Fibroblast of lung (primary cell): Measurements from ENCODE around the gene HBM. TPM values are rescaled to one million over a fixed set of nuclear protein-coding genes. Genes with fewer than 3 reads are reported as not detected.
A peak's percentile ranks its signal among the peaks of the same experiment; 100 is the strongest.
"Not testable (repeated sequence)": the region's sequence is repeated elsewhere in the genome, so short reads cannot be mapped to it uniquely, and the experiment has no call there.

ENCODE experiments used
- DNase-seq, 2 donors: peaks; one replicate each; pipeline versions ENCODE4 v3.0.0 to v3.0.0-alpha.2; 2010; ENCODE audit warnings: low read depth in 2 of 2
- H2AFZ ChIP-seq: 2 replicates; pipeline ENCODE4 v1.5.1; 2012; ENCODE audit warnings: low read length, control low read depth, inconsistent platforms
- H3K27ac ChIP-seq: 2 replicates; pipeline ENCODE4 v1.5.1; 2011; ENCODE audit warnings: low read length, control low read depth; ENCODE audit not compliant: insufficient read depth
- H3K27me3 ChIP-seq: 2 replicates; pipeline ENCODE4 v1.5.1; 2011; ENCODE audit warnings: mild to moderate bottlenecking, low read length; ENCODE audit not compliant: control insufficient read depth, insufficient read depth
- H3K36me3 ChIP-seq: 2 replicates; pipeline ENCODE4 v1.5.1; 2011; ENCODE audit warnings: low read length; ENCODE audit not compliant: control insufficient read depth, insufficient read depth
- H3K4me1 ChIP-seq: 2 replicates; pipeline ENCODE4 v1.5.1; 2011; ENCODE audit warnings: low read length; ENCODE audit not compliant: control insufficient read depth, insufficient read depth; ENCODE audit errors: extremely low read depth
- H3K4me2 ChIP-seq: 2 replicates; pipeline ENCODE4 v1.5.1; 2011; ENCODE audit warnings: low read length, control low read depth; ENCODE audit not compliant: insufficient read depth; ENCODE audit errors: extremely low read depth
- H3K4me3 ChIP-seq, 4 experiments: fragments of 200-600 bp in 1 of 4; sonication (generic) in 1 of 4; replicated peaks in 1 of 4; 2 replicates each; pipeline ENCODE4 v1.5.1; 2011 to 2016; ENCODE audit warnings: low read length in 4 of 4, low read depth in 3 of 4, mild to moderate bottlenecking in 3 of 4, control low read depth in 2 of 4, inconsistent platforms in 1 of 4, mixed read lengths in 1 of 4; ENCODE audit not compliant: insufficient read depth in 1 of 4; ENCODE audit errors: control extremely low read depth in 1 of 4
- H3K79me2 ChIP-seq: 2 replicates; pipeline ENCODE4 v1.5.1; 2012; ENCODE audit warnings: mild to moderate bottlenecking, low read length, inconsistent platforms; ENCODE audit not compliant: control insufficient read depth, insufficient read depth
- H3K9ac ChIP-seq: 2 replicates; pipeline ENCODE4 v1.5.1; 2011; ENCODE audit warnings: mild to moderate bottlenecking, low read length, control low read depth; ENCODE audit not compliant: insufficient read depth
- H3K9me3 ChIP-seq: 2 replicates; pipeline ENCODE4 v1.5.1; 2012; ENCODE audit warnings: low read depth, low read length; ENCODE audit not compliant: control insufficient read depth, insufficient read depth
- H4K20me1 ChIP-seq: 2 replicates; pipeline ENCODE4 v1.5.1; 2011; ENCODE audit warnings: low read length; ENCODE audit not compliant: control insufficient read depth, insufficient read depth; ENCODE audit errors: extremely low read depth
- EZH2 ChIP-seq: IDR thresholded peaks from 2 replicates; pipeline ENCODE4 v1.5.1; 2012; ENCODE audit warnings: low read length, control low read depth, mild to moderate bottlenecking; ENCODE audit errors: missing control alignments
- polyA plus RNA-seq, 2 donors: library from polyadenylated mRNA; depleted of rRNA in 1 of 2; stranded (reverse) in 1 of 2; unstranded in 1 of 2; fragments of >200 nt; gene quantifications; 2 replicates each; pipeline ENCODE4 v1.2.1, GENCODE V29; 2011 to 2012; ENCODE audit warnings: missing spikeins in 1 of 2
- total RNA-seq: library from RNA; depleted of rRNA; stranded (reverse); fragments of >200 nt; gene quantifications from 2 replicates; pipeline ENCODE4 v1.2.1, GENCODE V29; 2014
- TF ChIP-seq, protein P1 (sequence below), 2 donors: IDR thresholded peaks in 1 of 2; conservative IDR thresholded peaks in 1 of 2; 1 replicate in 1 of 2; 2 replicates in 1 of 2; pipeline ENCODE4 v1.5.1; 2011 to 2012; ENCODE audit warnings: low read length in 2 of 2, control low read depth in 1 of 2, inconsistent platforms in 1 of 2, low read depth in 1 of 2, mild to moderate bottlenecking in 1 of 2

HBM gene
- total and polyA plus RNA-seq, 2 donors (not counting 1 experiment from before 2014, with no cell fraction given): not detected

- TF ChIP-seq, protein P1, sequence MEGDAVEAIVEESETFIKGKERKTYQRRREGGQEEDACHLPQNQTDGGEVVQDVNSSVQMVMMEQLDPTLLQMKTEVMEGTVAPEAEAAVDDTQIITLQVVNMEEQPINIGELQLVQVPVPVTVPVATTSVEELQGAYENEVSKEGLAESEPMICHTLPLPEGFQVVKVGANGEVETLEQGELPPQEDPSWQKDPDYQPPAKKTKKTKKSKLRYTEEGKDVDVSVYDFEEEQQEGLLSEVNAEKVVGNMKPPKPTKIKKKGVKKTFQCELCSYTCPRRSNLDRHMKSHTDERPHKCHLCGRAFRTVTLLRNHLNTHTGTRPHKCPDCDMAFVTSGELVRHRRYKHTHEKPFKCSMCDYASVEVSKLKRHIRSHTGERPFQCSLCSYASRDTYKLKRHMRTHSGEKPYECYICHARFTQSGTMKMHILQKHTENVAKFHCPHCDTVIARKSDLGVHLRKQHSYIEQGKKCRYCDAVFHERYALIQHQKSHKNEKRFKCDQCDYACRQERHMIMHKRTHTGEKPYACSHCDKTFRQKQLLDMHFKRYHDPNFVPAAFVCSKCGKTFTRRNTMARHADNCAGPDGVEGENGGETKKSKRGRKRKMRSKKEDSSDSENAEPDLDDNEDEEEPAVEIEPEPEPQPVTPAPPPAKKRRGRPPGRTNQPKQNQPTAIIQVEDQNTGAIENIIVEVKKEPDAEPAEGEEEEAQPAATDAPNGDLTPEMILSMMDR (conservative IDR thresholded peaks at IDR 0.05 in 1 of 2, IDR thresholded peaks at IDR 0.05 in 1 of 2; ENCODE audit: low read depth in 1 of 2, low read length in 2 of 2): no peak
- TF ChIP-seq EZH2: no peak
- H3K9ac ChIP-seq: no peak overlapping the region
- H4K20me1 ChIP-seq: no peaks in the 10 kb centered on the region
- H3K36me3 ChIP-seq: no peaks in the 10 kb centered on the region
- H2AFZ ChIP-seq: no peak overlapping the region
- no peak for DNase-seq
- no peak overlapping the region for H3K4me3 ChIP-seq
- no peaks in the 10 kb centered on the region for H3K9me3 ChIP-seq
- H3K79me2 ChIP-seq: no peaks in the 10 kb centered on the region
- H3K27me3 ChIP-seq: peaks cover 39% of the 10 kb centered on the region
- H3K4me1 ChIP-seq: no peaks in the 10 kb centered on the region
- H3K4me2 ChIP-seq: no peak overlapping the region
- H3K27ac ChIP-seq: no peak overlapping the region
Observed at GRCh38 chr16:170788-171187, 5.0 kb downstream of the HBM start.

GRCh38 chr16:172374-172941 is 6.7 kb downstream of the HBM start, which contains the start of gene HBA2:
TSS of gene HBA2 (plus strand) at chr16:172876. CDS start at chr16:172913, 37 bp downstream.
- not testable (repeated sequence) for H3K9me3 ChIP-seq, H3K27ac ChIP-seq, H3K4me2 ChIP-seq, H3K9ac ChIP-seq, H3K4me1 ChIP-seq, H3K4me3 ChIP-seq, DNase-seq, H2AFZ ChIP-seq, H4K20me1 ChIP-seq, H3K79me2 ChIP-seq, H3K36me3 ChIP-seq
- H3K27me3 ChIP-seq: peaks cover 25% of the 10 kb centered on the region

- DNase-seq, H3K27ac ChIP-seq, H3K4me2 ChIP-seq, H3K4me3 ChIP-seq, H3K79me2 ChIP-seq, H3K36me3 ChIP-seq, H4K20me1 ChIP-seq, H3K4me1 ChIP-seq, H2AFZ ChIP-seq, H3K9ac ChIP-seq, H3K9me3 ChIP-seq: not testable (repeated sequence)
- H3K27me3 ChIP-seq: peaks cover 27% of the 10 kb centered on the region
Observed at GRCh38 chr16:173211-173854, 7.6 kb downstream of the HBM start.

DNA sequence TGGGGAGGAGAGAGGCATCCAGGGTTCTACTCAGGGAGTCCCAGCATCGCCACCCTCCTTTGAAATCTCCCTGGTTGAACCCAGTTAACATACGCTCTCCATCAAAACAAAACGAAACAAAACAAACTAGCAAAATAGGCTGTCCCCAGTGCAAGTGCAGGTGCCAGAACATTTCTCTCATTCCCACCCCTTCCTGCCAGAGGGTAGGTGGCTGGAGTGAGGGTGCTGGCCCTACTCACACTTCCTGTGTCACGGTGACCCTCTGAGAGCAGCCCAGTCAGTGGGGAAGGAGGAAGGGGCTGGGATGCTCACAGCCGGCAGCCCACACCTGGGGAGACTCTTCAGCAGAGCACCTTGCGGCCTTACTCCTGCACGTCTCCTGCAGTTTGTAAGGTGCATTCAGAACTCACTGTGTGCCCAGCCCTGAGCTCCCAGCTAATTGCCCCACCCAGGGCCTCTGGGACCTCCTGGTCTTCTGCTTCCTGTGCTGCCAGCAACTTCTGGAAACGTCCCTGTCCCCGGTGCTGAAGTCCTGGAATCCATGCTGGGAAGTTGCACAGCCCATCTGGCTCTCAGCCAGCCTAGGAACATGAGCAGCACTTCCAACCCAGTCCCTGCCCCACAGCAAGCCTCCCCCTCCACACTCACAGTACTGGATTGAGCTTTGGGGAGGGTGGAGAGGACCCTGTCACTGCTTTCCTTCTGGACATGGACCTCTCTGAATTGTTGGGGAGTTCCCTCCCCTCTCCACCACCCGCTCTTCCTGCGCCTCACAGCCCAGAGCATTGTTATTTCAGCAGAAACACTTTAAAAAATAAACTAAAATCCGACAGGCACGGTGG is 8.4 kb downstream of the HBM start:
- H3K36me3 ChIP-seq, H3K4me2 ChIP-seq, H3K9ac ChIP-seq, H2AFZ ChIP-seq, H3K4me1 ChIP-seq, H3K27ac ChIP-seq, H4K20me1 ChIP-seq, H3K9me3 ChIP-seq, H3K79me2 ChIP-seq, H3K4me3 ChIP-seq: not testable (repeated sequence)
- DNase-seq: peak; percentile 11 to 33
- H3K27me3 ChIP-seq: peaks cover 23% of the 10 kb centered on the region
